ENCODE data around the gene HRAS. TPM values are rescaled to one million over a fixed set of nuclear protein-coding genes. Genes with fewer than 3 reads are reported as not detected.

The HRAS gene
- total and polyA plus RNA-seq, 10 of the 15 experiments (the other 5 are each of a cell fraction or from before 2014, with no cell fraction given) = 2.8 to 72.4 (median 31.7) TPM

GRCh38 chr11:561148-562003 is 26.0 kb upstream of the HRAS start (continued):
- TF ChIP-seq ZNF24 (IDR thresholded peaks at IDR 0.05) (no peak), KLF5 (IDR thresholded peaks at IDR 0.05; ENCODE audit: partially characterized antibody) (peak; percentile 37), SREBF1 (IDR thresholded peaks at IDR 0.05; ENCODE audit: low read length) (no peak), NR2F1 (conservative IDR thresholded peaks at IDR 0.05) (peak; percentile 81), MEF2A (IDR thresholded peaks at IDR 0.05; ENCODE audit: insufficient read depth, low read depth, low read length) (no peak), BACH1 (IDR thresholded peaks at IDR 0.05; ENCODE audit: borderline replicate concordance) (0 out of 2 replicates have a peak, but pooled peaks have one; percentile 58), SMARCA5 (IDR thresholded peaks at IDR 0.05) (0 out of 2 replicates have a peak, but pooled peaks have one; percentile 3), EGR1 (IDR thresholded peaks at IDR 0.05; ENCODE audit: borderline replicate concordance in 1 of 2, low read depth in 2 of 2, low read length in 2 of 2) (0 out of 3 replicates have a peak, but pooled peaks of 1 of the 2 experiments have one; percentile 78), IRF4 (IDR thresholded peaks at IDR 0.05; ENCODE audit: low read depth, low read length) (no peak), CHD4 (IDR thresholded peaks at IDR 0.05) (no peak), PAX5 (IDR thresholded peaks at IDR 0.05; ENCODE audit: borderline replicate concordance, low read depth, low read length) (0 out of 2 replicates have a peak, but pooled peaks have one; percentile 18), USF2 (IDR thresholded peaks at IDR 0.05; ENCODE audit: borderline replicate concordance, low read depth, low read length) (no peak), GATAD2B (conservative IDR thresholded peaks at IDR 0.05; ENCODE audit: low read depth) (peak; percentile 63), ETV6 (conservative IDR thresholded peaks at IDR 0.05 in 1 of 2, IDR thresholded peaks at IDR 0.05 in 1 of 2; ENCODE audit: borderline replicate concordance in 1 of 2, low read depth in 1 of 2) (no peak), ZNF592 (IDR thresholded peaks at IDR 0.05) (no peak), CHD2 (IDR thresholded peaks at IDR 0.05; ENCODE audit: borderline replicate concordance, low read depth, low read length) (no peak), NR2C1 (IDR thresholded peaks at IDR 0.05) (no peak), MYC (IDR thresholded peaks at IDR 0.05; ENCODE audit: insufficient read depth, insufficient read length, insufficient replicate concordance, low read length, severe bottlenecking) (no peak), USF1 (IDR thresholded peaks at IDR 0.05; ENCODE audit: borderline replicate concordance, extremely low read length, insufficient read depth, low read depth, low read length) (no peak), PBX3 (IDR thresholded peaks at IDR 0.05; ENCODE audit: insufficient replicate concordance, low read depth, low read length) (no peak), RB1 (IDR thresholded peaks at IDR 0.05; ENCODE audit: borderline replicate concordance) (peak; percentile 65; the same call in 1 of the 2 replicates)
